ENCODE measurements around the gene LRRC10B.

DNA sequence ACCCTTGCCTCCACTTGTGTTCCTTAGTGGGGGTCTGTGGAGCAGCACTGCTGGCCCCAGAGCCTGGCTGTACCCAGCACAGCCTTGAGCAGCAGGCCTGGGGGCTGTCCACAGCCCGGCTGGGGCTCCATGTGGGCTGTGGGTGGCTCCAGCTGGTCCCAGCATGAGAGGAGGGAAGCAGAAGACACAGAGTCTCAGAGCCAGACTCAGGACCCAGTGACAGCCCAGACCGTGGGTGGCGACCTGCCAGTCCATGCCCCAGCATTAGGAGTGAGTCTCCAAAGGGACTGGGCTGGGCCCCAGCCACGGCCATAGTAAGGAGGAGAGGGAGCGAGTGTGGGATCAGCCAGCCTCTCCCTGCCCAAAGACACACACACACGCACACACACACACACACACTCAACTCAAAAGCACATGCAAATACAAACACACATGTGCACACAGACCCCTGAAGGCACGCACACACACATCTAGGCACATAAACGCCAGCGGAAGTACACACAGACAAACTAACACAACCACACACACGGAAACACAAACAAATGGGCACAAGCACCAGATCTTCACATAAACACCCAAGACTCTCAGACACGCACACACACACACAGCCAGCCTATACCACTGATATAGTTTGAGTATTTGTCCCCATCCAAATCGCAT is 16.7 kb upstream of the LRRC10B start:
- TF ChIP-seq, protein P1, sequence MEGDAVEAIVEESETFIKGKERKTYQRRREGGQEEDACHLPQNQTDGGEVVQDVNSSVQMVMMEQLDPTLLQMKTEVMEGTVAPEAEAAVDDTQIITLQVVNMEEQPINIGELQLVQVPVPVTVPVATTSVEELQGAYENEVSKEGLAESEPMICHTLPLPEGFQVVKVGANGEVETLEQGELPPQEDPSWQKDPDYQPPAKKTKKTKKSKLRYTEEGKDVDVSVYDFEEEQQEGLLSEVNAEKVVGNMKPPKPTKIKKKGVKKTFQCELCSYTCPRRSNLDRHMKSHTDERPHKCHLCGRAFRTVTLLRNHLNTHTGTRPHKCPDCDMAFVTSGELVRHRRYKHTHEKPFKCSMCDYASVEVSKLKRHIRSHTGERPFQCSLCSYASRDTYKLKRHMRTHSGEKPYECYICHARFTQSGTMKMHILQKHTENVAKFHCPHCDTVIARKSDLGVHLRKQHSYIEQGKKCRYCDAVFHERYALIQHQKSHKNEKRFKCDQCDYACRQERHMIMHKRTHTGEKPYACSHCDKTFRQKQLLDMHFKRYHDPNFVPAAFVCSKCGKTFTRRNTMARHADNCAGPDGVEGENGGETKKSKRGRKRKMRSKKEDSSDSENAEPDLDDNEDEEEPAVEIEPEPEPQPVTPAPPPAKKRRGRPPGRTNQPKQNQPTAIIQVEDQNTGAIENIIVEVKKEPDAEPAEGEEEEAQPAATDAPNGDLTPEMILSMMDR (conservative IDR thresholded peaks at IDR 0.05 in 1 of 2, IDR thresholded peaks at IDR 0.05 in 1 of 2; ENCODE audit: extremely low read depth in 1 of 2, insufficient read depth in 1 of 2, low read depth in 1 of 2, low read length in 2 of 2): no peak
- TF ChIP-seq EZH2 (IDR thresholded peaks at IDR 0.05; ENCODE audit: borderline replicate concordance, low read length): no peak
